Loucy (cell line): Measurements from ENCODE around the gene APBA1.

Source experiments
- H2AFZ ChIP-seq: fragments of 200-600 bp; sonication (generic); 2 replicates; pipeline ENCODE4 v1.6.0; 2016; ENCODE audit warnings: antibody characterized with exemption, mild to moderate bottlenecking, low read length, moderate library complexity
- H3F3A ChIP-seq: fragments of 200-600 bp; 2 replicates; pipeline ENCODE4 v1.6.0; 2016; ENCODE audit warnings: antibody characterized with exemption, low read depth, mild to moderate bottlenecking
- H3K27me3 ChIP-seq: fragments of 200-600 bp; sonication (generic); 2 replicates; pipeline ENCODE4 v1.6.1; 2014; ENCODE audit warnings: low read length, mild to moderate bottlenecking; ENCODE audit not compliant: insufficient read depth, poor library complexity, severe bottlenecking
- H3K36me3 ChIP-seq: fragments of 200-600 bp; sonication (generic); 2 replicates; pipeline ENCODE4 v1.6.1; 2016; ENCODE audit warnings: low read length; ENCODE audit not compliant: insufficient read depth
- H3K4me1 ChIP-seq: fragments of 200-600 bp; sonication (generic); 2 replicates; pipeline ENCODE4 v1.5.1; 2014; ENCODE audit warnings: low read length, mild to moderate bottlenecking; ENCODE audit not compliant: insufficient read depth, poor library complexity, severe bottlenecking
- H3K4me2 ChIP-seq: fragments of 200-600 bp; sonication (generic); 2 replicates; pipeline ENCODE4 v1.6.0; 2014; ENCODE audit warnings: antibody characterized with exemption, low read length, low read depth, mild to moderate bottlenecking; ENCODE audit not compliant: poor library complexity, severe bottlenecking
- H3K4me3 ChIP-seq: fragments of 200-600 bp; sonication (generic); 2 replicates; pipeline ENCODE4 v1.5.1; 2014; ENCODE audit warnings: low read length, mild to moderate bottlenecking, mixed read lengths; ENCODE audit not compliant: poor library complexity, severe bottlenecking
- H3K79me2 ChIP-seq: fragments of 200-600 bp; sonication (generic); 2 replicates; pipeline ENCODE4 v1.6.1; 2014; ENCODE audit warnings: low read length; ENCODE audit not compliant: insufficient read depth
- H3K9ac ChIP-seq: fragments of 200-600 bp; sonication (generic); 2 replicates; pipeline ENCODE4 v1.6.0; 2014; ENCODE audit warnings: mild to moderate bottlenecking, low read depth, low read length, moderate library complexity; ENCODE audit not compliant: poor library complexity, severe bottlenecking
- H3K9me2 ChIP-seq: fragments of 200-600 bp; sonication (generic); replicated peaks from 2 replicates; pipeline ENCODE4 v1.6.1; 2016; ENCODE audit warnings: low read depth, low read length, mixed read lengths
- H3K9me3 ChIP-seq: fragments of 200-600 bp; sonication (generic); 2 replicates; pipeline ENCODE4 v1.6.1; 2014; ENCODE audit warnings: mild to moderate bottlenecking, antibody characterized with exemption, low read length, low read depth; ENCODE audit not compliant: insufficient read depth
- H4K20me1 ChIP-seq: fragments of 200-600 bp; sonication (generic); 2 replicates; pipeline ENCODE4 v1.6.0; 2014; ENCODE audit warnings: antibody characterized with exemption, low read length, mild to moderate bottlenecking; ENCODE audit not compliant: insufficient read depth, poor library complexity, severe bottlenecking
- EZH2phosphoT487 ChIP-seq: fragments of 200-600 bp; IDR thresholded peaks from 2 replicates; pipeline ENCODE4 v1.6.1; 2018; ENCODE audit warnings: antibody characterized with exemption, mild to moderate bottlenecking, moderate library complexity, borderline replicate concordance
- TF ChIP-seq, protein P1 (sequence below): fragments of 200-600 bp; sonication (generic); conservative IDR thresholded peaks from 2 replicates; pipeline ENCODE4 v1.5.1; 2014; ENCODE audit warnings: mild to moderate bottlenecking, antibody characterized with exemption, low read length

APBA1 gene

DNA sequence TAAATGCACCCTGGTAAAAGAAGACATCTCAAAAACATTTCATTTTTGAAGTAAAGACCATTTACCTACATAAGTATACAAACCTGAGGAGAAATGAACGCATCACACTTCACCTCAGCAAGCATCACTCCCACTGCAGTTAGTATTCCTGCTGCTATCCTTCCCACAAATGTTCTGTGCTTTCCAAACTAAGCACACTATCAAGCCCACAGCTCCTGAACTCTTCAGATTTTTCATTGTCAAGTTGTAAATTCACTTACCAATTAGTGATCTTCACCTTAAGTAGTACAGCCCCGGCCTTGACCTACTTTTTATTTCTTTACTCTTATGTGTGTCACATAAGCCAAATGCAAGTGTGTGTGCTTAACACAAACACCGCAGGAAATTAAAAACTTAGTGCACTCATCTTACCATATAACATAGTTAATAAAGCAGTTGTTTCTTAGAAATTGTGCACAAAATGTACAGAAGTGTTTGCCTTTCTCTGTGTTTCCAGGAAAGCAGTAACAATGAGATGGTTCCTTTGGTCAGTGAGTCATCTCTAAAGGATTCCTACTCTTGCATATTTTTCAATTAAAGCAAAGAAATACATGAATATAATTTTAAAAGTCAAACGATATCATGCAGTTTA is 169.4 kb downstream of the APBA1 start:
- Histone ChIP-seq H3K4me3 (no peak overlapping the region), H3K79me2 (no peaks in the 10 kb centered on the region), H3K9me2 (no peaks in the 10 kb centered on the region), H3K9ac (no peak overlapping the region), H3K4me2 (no peak overlapping the region), H3K9me3 (no peaks in the 10 kb centered on the region), H4K20me1 (no peaks in the 10 kb centered on the region), H3K36me3 (no peaks in the 10 kb centered on the region), H3F3A (no peaks in the 10 kb centered on the region), H2AFZ (no peak overlapping the region), H3K4me1 (no peaks in the 10 kb centered on the region), H3K27me3 (no peaks in the 10 kb centered on the region)
- TF ChIP-seq, protein P1, sequence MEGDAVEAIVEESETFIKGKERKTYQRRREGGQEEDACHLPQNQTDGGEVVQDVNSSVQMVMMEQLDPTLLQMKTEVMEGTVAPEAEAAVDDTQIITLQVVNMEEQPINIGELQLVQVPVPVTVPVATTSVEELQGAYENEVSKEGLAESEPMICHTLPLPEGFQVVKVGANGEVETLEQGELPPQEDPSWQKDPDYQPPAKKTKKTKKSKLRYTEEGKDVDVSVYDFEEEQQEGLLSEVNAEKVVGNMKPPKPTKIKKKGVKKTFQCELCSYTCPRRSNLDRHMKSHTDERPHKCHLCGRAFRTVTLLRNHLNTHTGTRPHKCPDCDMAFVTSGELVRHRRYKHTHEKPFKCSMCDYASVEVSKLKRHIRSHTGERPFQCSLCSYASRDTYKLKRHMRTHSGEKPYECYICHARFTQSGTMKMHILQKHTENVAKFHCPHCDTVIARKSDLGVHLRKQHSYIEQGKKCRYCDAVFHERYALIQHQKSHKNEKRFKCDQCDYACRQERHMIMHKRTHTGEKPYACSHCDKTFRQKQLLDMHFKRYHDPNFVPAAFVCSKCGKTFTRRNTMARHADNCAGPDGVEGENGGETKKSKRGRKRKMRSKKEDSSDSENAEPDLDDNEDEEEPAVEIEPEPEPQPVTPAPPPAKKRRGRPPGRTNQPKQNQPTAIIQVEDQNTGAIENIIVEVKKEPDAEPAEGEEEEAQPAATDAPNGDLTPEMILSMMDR = no peak
- TF ChIP-seq EZH2phosphoT487 = no peak

DNA sequence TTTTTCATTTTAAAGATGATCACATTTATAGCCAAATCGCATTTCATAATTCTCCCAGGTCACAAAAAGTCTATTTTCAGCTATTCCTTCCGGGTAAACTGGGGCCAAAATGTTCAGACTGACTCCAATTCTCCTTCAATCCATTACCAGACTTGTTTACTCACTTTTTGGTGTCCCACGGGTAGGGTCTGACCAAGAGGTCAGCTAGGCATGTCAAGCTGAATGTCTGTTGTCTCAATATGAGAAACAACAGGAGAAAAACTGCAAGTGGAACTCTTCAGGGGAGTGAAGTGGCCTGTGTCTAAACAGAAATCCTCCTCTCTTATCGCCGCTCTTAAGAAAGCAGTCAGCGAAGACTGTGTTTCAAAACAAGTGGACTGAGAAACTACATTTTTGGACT is 171.3 kb downstream of the APBA1 start:
- TF ChIP-seq, protein P1 = no peak
- no peak for TF ChIP-seq EZH2phosphoT487
- Histone ChIP-seq H3K79me2 (no peaks in the 10 kb centered on the region), H3K4me3 (no peak overlapping the region), H3K27me3 (no peaks in the 10 kb centered on the region), H2AFZ (no peak overlapping the region), H3K9me3 (no peaks in the 10 kb centered on the region), H3K4me1 (no peaks in the 10 kb centered on the region), H3K36me3 (no peaks in the 10 kb centered on the region), H4K20me1 (no peaks in the 10 kb centered on the region), H3K4me2 (no peak overlapping the region), H3K9me2 (no peaks in the 10 kb centered on the region), H3F3A (no peaks in the 10 kb centered on the region), H3K9ac (no peak overlapping the region)

DNA sequence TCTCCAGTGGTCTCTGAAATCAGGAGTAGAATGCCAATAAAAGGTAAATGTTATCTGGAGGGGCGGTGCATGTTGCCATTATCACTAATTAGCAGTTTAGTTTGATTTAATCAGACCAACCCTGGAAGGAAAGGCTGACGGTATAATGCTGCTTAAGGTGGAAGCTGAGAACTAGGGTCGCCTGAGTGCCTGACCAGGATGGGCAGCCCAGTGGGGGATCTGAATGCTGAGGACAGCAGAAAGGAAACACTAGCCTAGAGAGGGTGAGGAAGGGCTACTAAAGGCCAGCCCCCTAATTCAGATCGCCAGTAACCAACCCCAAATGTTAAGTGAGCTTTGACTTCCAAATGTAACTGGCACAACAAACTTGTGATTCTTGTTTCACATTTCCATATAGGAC is 172.2 kb downstream of the APBA1 start:
- H4K20me1 ChIP-seq = no peaks in the 10 kb centered on the region
- H3K36me3 ChIP-seq = no peaks in the 10 kb centered on the region
- H3K4me1 ChIP-seq = no peaks in the 10 kb centered on the region
- H3K79me2 ChIP-seq = no peaks in the 10 kb centered on the region
- TF ChIP-seq, protein P1 = no peak
- TF ChIP-seq EZH2phosphoT487 = no peak
- H3K27me3 ChIP-seq = no peaks in the 10 kb centered on the region
- no peaks in the 10 kb centered on the region for H3K9me2 ChIP-seq
- H3F3A ChIP-seq = no peaks in the 10 kb centered on the region
- no peaks in the 10 kb centered on the region for H3K9me3 ChIP-seq
- H3K4me3 ChIP-seq = no peak overlapping the region
- H2AFZ ChIP-seq = no peak overlapping the region
- no peak overlapping the region for H3K9ac ChIP-seq
- H3K4me2 ChIP-seq = no peak overlapping the region
